GM23338 (cell line): ENCODE data around the gene COL4A5.
"Not testable (repeated sequence)": the region's sequence is repeated elsewhere in the genome, so short reads cannot be mapped to it uniquely, and the experiment has no call there.

Source experiments
- CTCF ChIP-seq, 2 experiments: fragments of 200-600 bp in 1 of 2; sonication (generic) in 1 of 2; conservative IDR thresholded peaks; 2 replicates each; pipeline versions ENCODE4 v1.5.1 to v1.6.1; 2016 to 2017; ENCODE audit warnings: antibody characterized with exemption in 2 of 2, low read depth in 2 of 2, mild to moderate bottlenecking in 2 of 2, moderate library complexity in 1 of 2
- EZH2phosphoT487 ChIP-seq: fragments of 200-600 bp; sonication (generic); IDR thresholded peaks from one replicate; pipeline ENCODE4 v1.8.1; 2018; ENCODE audit warnings: antibody characterized with exemption; ENCODE audit not compliant: unreplicated experiment
- POLR2AphosphoS5 ChIP-seq: IDR thresholded peaks from 2 replicates; pipeline ENCODE4 v1.6.1; 2016; ENCODE audit warnings: antibody characterized with exemption, low read depth
- REST ChIP-seq: IDR thresholded peaks from one replicate; pipeline ENCODE4 v1.6.1; 2018; ENCODE audit warnings: antibody characterized with exemption; ENCODE audit not compliant: unreplicated experiment
- ZNF114 ChIP-seq: fragments of 250-450 bp; sonication (Bioruptor Pico); IDR thresholded peaks from 2 replicates; pipeline ENCODE4 v1.5.0; 2020; ENCODE audit warnings: mild to moderate bottlenecking, moderate library complexity

DNA sequence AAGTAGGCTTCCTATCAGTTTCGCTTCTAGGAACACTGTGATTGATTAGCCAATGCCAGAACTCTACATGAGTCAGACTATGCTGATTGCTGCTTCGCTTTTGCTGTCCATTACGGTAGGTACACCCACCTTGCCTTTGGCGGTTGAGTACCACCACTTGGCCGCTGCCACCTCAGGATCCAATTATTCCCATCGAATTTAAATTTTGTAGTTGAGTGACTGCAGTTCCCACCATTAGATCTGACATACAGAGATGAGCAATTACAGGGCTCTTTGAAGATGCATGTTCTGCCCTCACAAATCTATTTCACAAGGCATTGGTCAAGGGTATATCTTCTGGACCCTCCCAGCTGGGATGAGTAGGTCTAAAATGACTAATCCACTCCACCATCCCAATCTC lies 41.9 kb downstream of the COL4A5 start:
- not testable (repeated sequence) for TF ChIP-seq CTCF (conservative IDR thresholded peaks at IDR 0.05; ENCODE audit: low read depth in 2 of 2); POLR2AphosphoS5; REST; ZNF114 (CRISPR knock-in tag); EZH2phosphoT487
